ENCODE results near the gene RNF40.

- TF ChIP-seq CTCF (IDR thresholded peaks at IDR 0.05) = no peak
- no peak for TF ChIP-seq POLR2A (IDR thresholded peaks at IDR 0.05)
Observed at GRCh38 chr16:30725418-30725792, 36.7 kb upstream of the RNF40 start.
